Smooth muscle cell (in vitro differentiated cells): ENCODE data around the gene KBTBD6. TPM values are rescaled to one million over a fixed set of nuclear protein-coding genes. Genes with fewer than 3 reads are reported as not detected.

Experiments used
- DNase-seq: peaks from one replicate; lab custom pipeline; 2025; ENCODE audit not compliant: unreplicated experiment; lab: John Stamatoyannopoulos, UW
- H2AFZ ChIP-seq: fragments of 200-600 bp; sonication (generic); 2 replicates; pipeline ENCODE4 v1.6.0; 2016; ENCODE audit warnings: antibody characterized with exemption, low read depth, mild to moderate bottlenecking
- H3F3A ChIP-seq: fragments of 200-600 bp; sonication (generic); 2 replicates; pipeline ENCODE4 v1.6.0; 2017; ENCODE audit warnings: antibody characterized with exemption, low read depth
- H3K27ac ChIP-seq: fragments of 200-600 bp; sonication (generic); 2 replicates; pipeline ENCODE4 v1.5.1; 2016; ENCODE audit warnings: low read depth, mild to moderate bottlenecking
- H3K27me3 ChIP-seq: fragments of 200-600 bp; sonication (generic); 2 replicates; pipeline ENCODE4 v1.6.1; 2016; ENCODE audit warnings: low read depth, mild to moderate bottlenecking
- H3K36me3 ChIP-seq: fragments of 200-600 bp; sonication (generic); 2 replicates; pipeline ENCODE4 v1.5.1; 2016; ENCODE audit warnings: low read depth
- H3K4me1 ChIP-seq: fragments of 200-600 bp; sonication (generic); 2 replicates; pipeline ENCODE4 v1.5.1; 2016; ENCODE audit warnings: low read depth
- H3K4me2 ChIP-seq: fragments of 200-600 bp; sonication (generic); 2 replicates; pipeline ENCODE4 v1.6.0; 2016; ENCODE audit warnings: mild to moderate bottlenecking
- H3K4me3 ChIP-seq: fragments of 200-600 bp; sonication (generic); 2 replicates; pipeline ENCODE4 v1.5.1; 2016; ENCODE audit warnings: mild to moderate bottlenecking
- H3K79me2 ChIP-seq: fragments of 200-600 bp; sonication (generic); 2 replicates; pipeline ENCODE4 v1.6.0; 2016; ENCODE audit warnings: low read depth, mild to moderate bottlenecking
- H3K9ac ChIP-seq: fragments of 200-600 bp; sonication (generic); 2 replicates; pipeline ENCODE4 v1.6.0; 2016; ENCODE audit warnings: low read depth
- H3K9me3 ChIP-seq: fragments of 200-600 bp; sonication (generic); replicated peaks from 2 replicates; pipeline ENCODE4 v1.5.1; 2016; ENCODE audit warnings: low read depth
- H4K20me1 ChIP-seq: fragments of 200-600 bp; sonication (generic); 2 replicates; pipeline ENCODE4 v1.6.0; 2016; ENCODE audit warnings: low read depth
- WGBS: methylation state at CpG from one replicate; pipeline ENCODE4 v1.1.7; 2016; ENCODE audit warnings: low lambda C conversion rate; 5-methylcytosine and 5-hydroxymethylcytosine counted together
- polyA plus RNA-seq: library from polyadenylated mRNA; unstranded; fragments of >200 nt; fragmentation: Nextera tagmentation; extraction: Ambion mirVana; gene quantifications from 2 replicates; pipeline ENCODE4 v1.2.1, GENCODE V29; 2016
- total RNA-seq: library from RNA; depleted of rRNA; stranded (reverse); fragments of >200 nt; gene quantifications from 2 replicates; pipeline ENCODE4 v1.2.3, GENCODE V29; 2014
- TF ChIP-seq, protein P1 (sequence below): fragments of 200-600 bp; sonication (generic); IDR thresholded peaks from 2 replicates; pipeline ENCODE4 v1.5.1; 2017; ENCODE audit warnings: borderline replicate concordance, mild to moderate bottlenecking, antibody characterized with exemption; ENCODE audit not compliant: insufficient read depth, poor library complexity, severe bottlenecking

The KBTBD6 gene
- total and polyA plus RNA-seq, 2 experiments from 2014 or later: 5.3 to 6.9 TPM

DNA sequence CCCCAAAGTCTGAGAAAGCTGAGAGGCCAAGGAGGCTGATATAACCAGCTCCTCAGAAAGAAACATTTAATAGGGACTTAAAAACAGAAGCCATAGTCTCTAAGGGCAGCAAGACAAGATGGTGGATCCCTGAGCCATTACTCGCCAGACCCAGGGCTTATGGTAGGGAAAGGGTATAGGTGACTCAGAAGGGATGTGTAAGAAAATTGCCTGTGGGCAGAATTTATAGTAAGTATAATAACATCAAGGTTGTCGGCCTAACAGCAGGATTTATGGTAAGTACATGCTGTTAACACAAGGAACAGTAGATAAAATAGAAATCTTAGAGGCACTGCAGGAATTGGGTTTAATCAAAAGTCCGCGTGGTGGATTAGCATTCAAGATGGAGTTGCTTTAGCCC, 14.7 kb downstream of the KBTBD6 start:
- TF ChIP-seq, protein P1, sequence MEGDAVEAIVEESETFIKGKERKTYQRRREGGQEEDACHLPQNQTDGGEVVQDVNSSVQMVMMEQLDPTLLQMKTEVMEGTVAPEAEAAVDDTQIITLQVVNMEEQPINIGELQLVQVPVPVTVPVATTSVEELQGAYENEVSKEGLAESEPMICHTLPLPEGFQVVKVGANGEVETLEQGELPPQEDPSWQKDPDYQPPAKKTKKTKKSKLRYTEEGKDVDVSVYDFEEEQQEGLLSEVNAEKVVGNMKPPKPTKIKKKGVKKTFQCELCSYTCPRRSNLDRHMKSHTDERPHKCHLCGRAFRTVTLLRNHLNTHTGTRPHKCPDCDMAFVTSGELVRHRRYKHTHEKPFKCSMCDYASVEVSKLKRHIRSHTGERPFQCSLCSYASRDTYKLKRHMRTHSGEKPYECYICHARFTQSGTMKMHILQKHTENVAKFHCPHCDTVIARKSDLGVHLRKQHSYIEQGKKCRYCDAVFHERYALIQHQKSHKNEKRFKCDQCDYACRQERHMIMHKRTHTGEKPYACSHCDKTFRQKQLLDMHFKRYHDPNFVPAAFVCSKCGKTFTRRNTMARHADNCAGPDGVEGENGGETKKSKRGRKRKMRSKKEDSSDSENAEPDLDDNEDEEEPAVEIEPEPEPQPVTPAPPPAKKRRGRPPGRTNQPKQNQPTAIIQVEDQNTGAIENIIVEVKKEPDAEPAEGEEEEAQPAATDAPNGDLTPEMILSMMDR: no peak
- H2AFZ ChIP-seq: no peak overlapping the region

DNA sequence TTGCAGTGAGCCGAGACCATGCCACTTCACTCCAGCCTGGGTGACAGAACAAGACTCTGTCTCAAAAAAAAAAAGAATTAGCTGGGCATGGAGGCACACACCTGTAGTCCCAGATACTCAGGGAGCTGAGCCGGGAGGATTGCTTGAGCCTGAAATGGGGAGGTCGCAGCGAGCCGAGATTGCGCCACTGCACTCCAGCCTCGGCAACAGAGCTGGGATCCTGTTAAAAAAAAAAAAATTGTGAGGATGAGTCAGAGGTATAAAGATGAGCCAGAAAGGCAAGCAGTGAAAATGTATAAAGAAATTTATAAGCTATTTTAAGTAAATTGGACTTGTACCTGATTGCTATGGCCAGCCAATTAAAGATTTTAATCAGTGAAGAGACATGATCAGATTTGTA, 21.1 kb downstream of the KBTBD6 start:
- WGBS: 74% methylated on average over 7 of the region's 7 CpGs
- Histone ChIP-seq H3K9me3 (no peaks in the 10 kb centered on the region), H3K4me1 (no peaks in the 10 kb centered on the region), H3K9ac (no peak overlapping the region), H4K20me1 (no peaks in the 10 kb centered on the region), H3K4me2 (no peak overlapping the region), H2AFZ (no peak overlapping the region), H3F3A (no peaks in the 10 kb centered on the region), H3K79me2 (no peaks in the 10 kb centered on the region), H3K4me3 (no peak overlapping the region), H3K27me3 (no peaks in the 10 kb centered on the region), H3K36me3 (no peaks in the 10 kb centered on the region), H3K27ac (no peak overlapping the region)
- TF ChIP-seq, protein P1: no peak
- no peak for DNase-seq

More for the DNA sequence above, 14.7 kb downstream of the KBTBD6 start:
- H3F3A ChIP-seq: no peaks in the 10 kb centered on the region
- no peak overlapping the region for H3K4me3 ChIP-seq
- no peaks in the 10 kb centered on the region for H3K36me3 ChIP-seq
- WGBS: 91% methylated on average over 4 of the region's 4 CpGs
- no peaks in the 10 kb centered on the region for H3K4me1 ChIP-seq
- no peak overlapping the region for H3K4me2 ChIP-seq
- H4K20me1 ChIP-seq: no peaks in the 10 kb centered on the region
- no peak overlapping the region for H3K27ac ChIP-seq
- DNase-seq: no peak
- H3K9me3 ChIP-seq: no peaks in the 10 kb centered on the region
- H3K9ac ChIP-seq: no peak overlapping the region
- H3K27me3 ChIP-seq: no peaks in the 10 kb centered on the region
- H3K79me2 ChIP-seq: no peaks in the 10 kb centered on the region

- Histone ChIP-seq H2AFZ (no peak overlapping the region), H3F3A (no peaks in the 10 kb centered on the region), H3K4me2 (no peak overlapping the region), H3K9ac (no peak overlapping the region), H3K27me3 (no peaks in the 10 kb centered on the region), H3K36me3 (no peaks in the 10 kb centered on the region), H3K4me3 (no peak overlapping the region), H3K9me3 (no peaks in the 10 kb centered on the region), H3K79me2 (no peaks in the 10 kb centered on the region), H3K4me1 (no peaks in the 10 kb centered on the region), H4K20me1 (no peaks in the 10 kb centered on the region), H3K27ac (no peak overlapping the region)
- 71% methylated on average over 7 of the region's 7 CpGs for WGBS
- no peak for DNase-seq
- TF ChIP-seq, protein P1: no peak
Observed at GRCh38 chr13:41107584-41108014, 25.0 kb downstream of the KBTBD6 start.

- no peaks in the 10 kb centered on the region for H4K20me1 ChIP-seq
- no peaks in the 10 kb centered on the region for H3K4me1 ChIP-seq
- no peaks in the 10 kb centered on the region for H3K9me3 ChIP-seq
- H3K36me3 ChIP-seq: no peaks in the 10 kb centered on the region
- H3K79me2 ChIP-seq: no peaks in the 10 kb centered on the region
- no peak overlapping the region for H3K4me3 ChIP-seq
- H3K27me3 ChIP-seq: no peaks in the 10 kb centered on the region
- WGBS: 85% methylated on average over 14 of the region's 15 CpGs
- DNase-seq: no peak
- TF ChIP-seq, protein P1: no peak
- no peaks in the 10 kb centered on the region for H3F3A ChIP-seq
- H3K9ac ChIP-seq: no peak overlapping the region
- no peak overlapping the region for H3K27ac ChIP-seq
- H3K4me2 ChIP-seq: no peak overlapping the region
- no peak overlapping the region for H2AFZ ChIP-seq
Observed at GRCh38 chr13:41107104-41107571, 25.5 kb downstream of the KBTBD6 start.
